ENCODE results near the gene PYDC1.

The PYDC1 gene

GRCh38 chr16:31221357-31222160 lies 4.6 kb upstream of the PYDC1 start:
- TF ChIP-seq, protein P1, sequence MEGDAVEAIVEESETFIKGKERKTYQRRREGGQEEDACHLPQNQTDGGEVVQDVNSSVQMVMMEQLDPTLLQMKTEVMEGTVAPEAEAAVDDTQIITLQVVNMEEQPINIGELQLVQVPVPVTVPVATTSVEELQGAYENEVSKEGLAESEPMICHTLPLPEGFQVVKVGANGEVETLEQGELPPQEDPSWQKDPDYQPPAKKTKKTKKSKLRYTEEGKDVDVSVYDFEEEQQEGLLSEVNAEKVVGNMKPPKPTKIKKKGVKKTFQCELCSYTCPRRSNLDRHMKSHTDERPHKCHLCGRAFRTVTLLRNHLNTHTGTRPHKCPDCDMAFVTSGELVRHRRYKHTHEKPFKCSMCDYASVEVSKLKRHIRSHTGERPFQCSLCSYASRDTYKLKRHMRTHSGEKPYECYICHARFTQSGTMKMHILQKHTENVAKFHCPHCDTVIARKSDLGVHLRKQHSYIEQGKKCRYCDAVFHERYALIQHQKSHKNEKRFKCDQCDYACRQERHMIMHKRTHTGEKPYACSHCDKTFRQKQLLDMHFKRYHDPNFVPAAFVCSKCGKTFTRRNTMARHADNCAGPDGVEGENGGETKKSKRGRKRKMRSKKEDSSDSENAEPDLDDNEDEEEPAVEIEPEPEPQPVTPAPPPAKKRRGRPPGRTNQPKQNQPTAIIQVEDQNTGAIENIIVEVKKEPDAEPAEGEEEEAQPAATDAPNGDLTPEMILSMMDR (IDR thresholded peaks at IDR 0.05; ENCODE audit: borderline replicate concordance, insufficient read depth, low read depth, low read length): no peak
- no peak overlapping the region for H3K4me3 ChIP-seq (ENCODE audit: low read depth, low read length)

- TF ChIP-seq, protein P1 (IDR thresholded peaks at IDR 0.05; ENCODE audit: borderline replicate concordance, insufficient read depth, low read depth, low read length): no peak
Observed at GRCh38 chr16:31219154-31219741, 2.3 kb upstream of the PYDC1 start.

DNA sequence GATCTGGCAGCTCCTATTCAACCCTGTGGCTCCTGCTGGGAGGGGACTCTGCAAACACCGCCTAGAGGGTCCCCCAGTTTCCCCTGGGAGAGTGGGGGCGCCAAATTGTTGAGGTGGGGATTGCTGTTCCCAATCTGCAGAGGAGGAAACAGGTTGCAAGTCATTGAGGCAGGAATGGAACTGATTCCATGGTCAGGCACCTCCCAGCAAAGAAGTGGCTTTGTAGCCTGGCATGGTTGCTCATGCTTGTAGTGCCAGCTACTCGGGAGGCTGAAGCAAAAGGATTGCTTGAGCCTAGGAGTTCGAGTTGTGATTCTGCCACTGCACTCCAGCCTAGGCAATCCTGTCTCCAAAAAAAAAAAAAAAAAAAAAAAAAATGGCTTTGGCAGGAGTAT lies 198 bp upstream of the PYDC1 start:
- TF ChIP-seq, protein P1 (IDR thresholded peaks at IDR 0.05; ENCODE audit: borderline replicate concordance, insufficient read depth, low read depth, low read length): no peak
- no peak overlapping the region for H3K4me3 ChIP-seq (ENCODE audit: low read depth, low read length)

More at GRCh38 chr16:31219154-31219741, 2.3 kb upstream of the PYDC1 start:
- H3K4me3 ChIP-seq (ENCODE audit: low read depth, low read length): no peak overlapping the region

DNA sequence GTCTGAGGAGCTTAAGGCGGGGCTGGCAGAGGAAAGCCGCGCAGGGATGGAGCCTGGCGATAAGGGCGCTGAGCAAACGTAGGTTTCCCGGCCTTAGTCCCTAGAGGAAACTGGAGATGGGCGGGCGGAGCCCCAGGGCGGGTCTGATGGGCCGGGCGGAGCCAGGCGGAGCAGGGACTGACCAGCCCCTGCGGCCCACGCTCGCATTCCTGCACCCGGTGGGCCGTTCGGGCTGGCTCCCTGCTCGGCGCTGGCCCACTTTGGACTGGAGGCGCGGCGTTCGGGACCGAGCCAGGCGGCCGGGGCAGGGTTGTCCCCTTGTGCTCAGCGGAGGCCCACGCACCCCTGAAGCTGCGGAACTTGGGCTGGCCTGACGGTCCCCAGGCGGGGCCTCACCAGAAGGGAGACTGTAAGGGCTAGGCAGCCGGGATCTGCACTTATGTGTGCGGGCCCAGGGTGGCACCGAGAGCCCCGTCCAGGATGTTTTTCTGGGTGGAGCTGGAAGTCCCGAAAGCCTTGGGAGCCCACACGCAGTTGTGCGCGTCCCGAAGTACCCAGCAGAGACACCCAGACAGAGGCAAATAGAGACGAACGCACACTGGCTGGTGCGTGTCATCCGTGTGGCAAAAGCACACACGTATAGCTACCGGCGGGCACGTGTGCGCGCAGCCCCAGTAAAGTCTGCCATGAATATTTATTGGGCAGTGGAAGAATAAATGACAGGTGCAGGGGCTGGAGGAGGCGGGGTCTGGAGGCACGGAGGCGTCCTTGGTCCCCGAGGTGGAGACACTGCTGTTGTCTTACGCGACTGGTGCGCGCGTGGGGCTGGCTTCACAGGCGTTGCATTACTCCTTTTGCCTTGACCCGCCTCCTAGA lies 1.4 kb downstream of the PYDC1 start:
- TF ChIP-seq, protein P1 (IDR thresholded peaks at IDR 0.05; ENCODE audit: borderline replicate concordance, insufficient read depth, low read depth, low read length): no peak
- H3K4me3 ChIP-seq (ENCODE audit: low read depth, low read length): no peak overlapping the region

DNA sequence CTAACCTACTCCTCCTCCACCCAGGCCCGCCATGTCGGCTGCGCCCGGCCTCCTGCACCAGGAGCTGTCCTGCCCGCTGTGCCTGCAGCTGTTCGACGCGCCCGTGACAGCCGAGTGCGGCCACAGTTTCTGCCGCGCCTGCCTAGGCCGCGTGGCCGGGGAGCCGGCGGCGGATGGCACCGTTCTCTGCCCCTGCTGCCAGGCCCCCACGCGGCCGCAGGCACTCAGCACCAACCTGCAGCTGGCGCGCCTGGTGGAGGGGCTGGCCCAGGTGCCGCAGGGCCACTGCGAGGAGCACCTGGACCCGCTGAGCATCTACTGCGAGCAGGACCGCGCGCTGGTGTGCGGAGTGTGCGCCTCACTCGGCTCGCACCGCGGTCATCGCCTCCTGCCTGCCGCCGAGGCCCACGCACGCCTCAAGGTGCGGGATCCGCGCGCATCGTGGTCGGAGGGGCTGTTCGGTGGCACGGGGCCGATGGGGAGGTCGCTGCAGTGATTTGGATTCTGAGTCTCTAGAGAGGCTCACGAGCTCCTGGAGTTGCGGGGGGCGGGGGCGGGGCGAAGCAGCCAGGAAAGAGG lies 2.1 kb downstream of the PYDC1 start:
- no peak overlapping the region for H3K4me3 ChIP-seq (ENCODE audit: low read depth, low read length)
- TF ChIP-seq, protein P1 (IDR thresholded peaks at IDR 0.05; ENCODE audit: borderline replicate concordance, insufficient read depth, low read depth, low read length): no peak

GRCh38 chr16:31213877-31214707 lies 2.8 kb downstream of the PYDC1 start, which contains the start of gene TRIM72:
TSS of gene TRIM72 (plus strand) at chr16:31214119. CDS start at chr16:31214739, 620 bp downstream.
- TF ChIP-seq, protein P1 (IDR thresholded peaks at IDR 0.05; ENCODE audit: borderline replicate concordance, insufficient read depth, low read depth, low read length): no peak
- H3K4me3 ChIP-seq (ENCODE audit: low read depth, low read length): no peak within 1 kb of the TSS
